NCI-H2029 (cell line): Measurements from ENCODE around the gene OR10P1.
"Not testable (repeated sequence)": the region's sequence is repeated elsewhere in the genome, so short reads cannot be mapped to it uniquely, and the experiment has no call there.

Source experiments
- DNase-seq: peaks from one replicate; lab custom pipeline; 2025; lab: John Stamatoyannopoulos, UW

Gene OR10P1, protein sequence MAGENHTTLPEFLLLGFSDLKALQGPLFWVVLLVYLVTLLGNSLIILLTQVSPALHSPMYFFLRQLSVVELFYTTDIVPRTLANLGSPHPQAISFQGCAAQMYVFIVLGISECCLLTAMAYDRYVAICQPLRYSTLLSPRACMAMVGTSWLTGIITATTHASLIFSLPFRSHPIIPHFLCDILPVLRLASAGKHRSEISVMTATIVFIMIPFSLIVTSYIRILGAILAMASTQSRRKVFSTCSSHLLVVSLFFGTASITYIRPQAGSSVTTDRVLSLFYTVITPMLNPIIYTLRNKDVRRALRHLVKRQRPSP

DNA sequence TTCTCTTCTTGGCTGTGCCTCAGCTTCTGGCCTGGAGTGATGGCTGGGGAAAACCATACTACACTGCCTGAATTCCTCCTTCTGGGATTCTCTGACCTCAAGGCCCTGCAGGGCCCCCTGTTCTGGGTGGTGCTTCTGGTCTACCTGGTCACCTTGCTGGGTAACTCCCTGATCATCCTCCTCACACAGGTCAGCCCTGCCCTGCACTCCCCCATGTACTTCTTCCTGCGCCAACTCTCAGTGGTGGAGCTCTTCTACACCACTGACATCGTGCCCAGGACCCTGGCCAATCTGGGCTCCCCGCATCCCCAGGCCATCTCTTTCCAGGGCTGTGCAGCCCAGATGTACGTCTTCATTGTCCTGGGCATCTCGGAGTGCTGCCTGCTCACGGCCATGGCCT is at the start of gene OR10P1:
Gene OR10P1, plus strand, starts transcription at position 40 of the 400 bp plus-strand sequence. Its CDS starts 0 bp downstream, at position 40.
- DNase-seq, result no peak

DNA sequence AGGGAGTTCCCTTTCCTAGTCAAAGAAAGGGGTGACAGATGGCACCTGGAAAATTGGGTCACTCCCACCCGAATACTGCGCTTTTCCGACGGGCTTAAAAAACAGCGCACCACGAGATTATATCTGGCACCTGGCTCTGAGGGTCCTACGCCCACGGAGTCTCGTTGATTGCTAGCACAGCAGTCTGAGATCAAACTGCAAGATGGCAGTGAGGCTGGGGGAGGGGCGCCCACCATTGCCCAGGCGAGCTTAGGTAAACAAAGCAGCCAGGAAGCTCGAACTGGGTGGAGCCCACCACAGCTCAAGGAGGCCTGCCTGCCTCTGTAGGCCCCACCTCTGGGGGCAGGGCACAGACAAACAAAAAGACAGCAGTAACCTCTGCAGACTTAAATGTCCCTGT is 46.5 kb upstream of the OR10P1 start:
- not testable (repeated sequence) for DNase-seq

DNA sequence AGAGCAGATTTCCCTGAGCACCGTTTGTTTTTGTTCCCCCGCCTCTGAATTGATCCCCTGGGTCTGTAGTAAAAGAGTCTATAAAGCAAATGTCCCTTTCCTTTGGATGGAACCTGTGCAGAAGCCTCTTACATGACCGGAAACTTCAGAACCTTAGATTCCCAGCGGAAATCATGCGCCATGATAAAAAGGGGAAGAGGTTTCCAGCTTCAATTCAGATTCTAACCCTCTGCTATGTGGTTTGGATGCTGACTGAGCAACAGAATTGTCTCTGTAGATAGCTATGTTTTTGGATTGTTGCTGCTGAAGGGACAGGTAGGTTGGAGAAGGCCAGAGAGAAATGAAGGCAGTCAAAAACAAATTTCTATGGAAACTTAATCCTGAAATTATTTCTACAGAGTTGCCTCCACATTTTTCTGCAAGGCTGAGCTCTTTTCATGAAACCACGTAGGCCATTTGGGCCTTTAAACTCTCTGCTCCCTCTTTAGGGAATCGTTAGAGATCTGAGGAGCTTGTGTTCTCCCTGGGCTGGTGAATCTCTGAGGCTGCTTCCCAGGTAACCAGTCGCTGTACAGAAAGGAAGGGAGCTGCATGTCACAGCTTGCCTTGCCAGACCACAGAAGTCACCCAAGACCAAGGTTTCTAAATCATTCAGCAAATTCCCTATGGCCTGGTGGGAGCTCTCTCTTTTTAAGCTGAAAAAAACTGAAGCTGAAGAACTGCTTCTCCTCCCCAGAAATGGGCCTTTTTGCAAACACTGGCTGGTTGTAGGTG is 28.7 kb upstream of the OR10P1 start:
- no peak for DNase-seq

DNA sequence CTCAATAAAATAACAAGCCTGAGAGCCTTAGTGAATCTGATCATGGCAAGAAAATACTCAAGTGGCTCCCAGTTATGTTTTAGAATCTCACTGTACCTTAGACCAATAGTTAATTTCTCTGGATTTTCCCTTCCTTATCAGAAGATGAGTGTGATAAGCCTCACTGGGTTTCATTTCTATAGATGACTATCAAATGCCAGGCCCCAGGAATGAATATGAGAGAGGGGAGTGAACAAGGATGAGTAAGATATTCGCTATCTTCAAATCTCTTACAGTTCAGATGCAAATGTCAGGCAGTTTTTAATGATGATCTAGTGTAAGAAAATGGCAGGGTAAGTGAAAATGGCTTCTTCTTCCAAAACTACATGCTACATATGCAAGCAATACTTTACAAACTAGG is 26.1 kb upstream of the OR10P1 start:
- no peak for DNase-seq

DNA sequence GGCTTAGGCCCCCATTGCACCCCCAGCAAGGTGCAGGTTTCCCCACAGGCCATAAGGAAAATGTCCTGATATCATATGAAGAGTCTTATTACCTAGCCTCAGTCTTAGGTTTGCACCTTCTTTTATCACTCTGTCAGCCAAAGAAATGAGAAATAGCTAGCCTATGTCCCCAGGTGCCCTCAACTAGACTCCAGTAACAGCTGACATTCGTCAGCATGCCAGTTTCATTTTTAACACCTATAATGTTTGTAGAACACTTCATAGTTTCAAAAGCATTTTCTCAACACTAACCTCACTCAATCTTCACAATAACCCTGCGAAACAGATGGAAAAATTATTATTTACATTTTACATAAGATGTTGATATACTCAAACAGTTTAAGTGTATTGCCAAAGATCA is 24.0 kb upstream of the OR10P1 start:
- no peak for DNase-seq

DNA sequence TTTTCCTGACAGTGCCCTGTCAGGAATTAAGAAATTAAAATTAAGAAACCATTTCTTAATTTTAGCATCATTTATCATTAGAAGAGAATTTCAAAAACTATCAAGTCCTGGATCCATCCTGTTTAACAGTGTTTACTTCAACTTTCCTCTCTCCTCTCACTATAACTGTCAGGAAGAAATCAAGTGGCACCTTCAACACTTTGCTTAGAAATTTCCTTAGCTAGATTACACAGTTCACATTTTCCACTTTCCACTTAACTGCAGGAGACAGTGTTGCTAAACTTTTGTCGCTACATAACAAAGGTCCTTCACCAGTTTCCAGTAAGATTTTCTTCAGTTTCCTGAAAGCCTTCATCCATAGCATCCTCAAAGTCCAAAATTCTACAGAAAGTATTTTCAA is 21.9 kb upstream of the OR10P1 start:
- DNase-seq, result no peak

DNA sequence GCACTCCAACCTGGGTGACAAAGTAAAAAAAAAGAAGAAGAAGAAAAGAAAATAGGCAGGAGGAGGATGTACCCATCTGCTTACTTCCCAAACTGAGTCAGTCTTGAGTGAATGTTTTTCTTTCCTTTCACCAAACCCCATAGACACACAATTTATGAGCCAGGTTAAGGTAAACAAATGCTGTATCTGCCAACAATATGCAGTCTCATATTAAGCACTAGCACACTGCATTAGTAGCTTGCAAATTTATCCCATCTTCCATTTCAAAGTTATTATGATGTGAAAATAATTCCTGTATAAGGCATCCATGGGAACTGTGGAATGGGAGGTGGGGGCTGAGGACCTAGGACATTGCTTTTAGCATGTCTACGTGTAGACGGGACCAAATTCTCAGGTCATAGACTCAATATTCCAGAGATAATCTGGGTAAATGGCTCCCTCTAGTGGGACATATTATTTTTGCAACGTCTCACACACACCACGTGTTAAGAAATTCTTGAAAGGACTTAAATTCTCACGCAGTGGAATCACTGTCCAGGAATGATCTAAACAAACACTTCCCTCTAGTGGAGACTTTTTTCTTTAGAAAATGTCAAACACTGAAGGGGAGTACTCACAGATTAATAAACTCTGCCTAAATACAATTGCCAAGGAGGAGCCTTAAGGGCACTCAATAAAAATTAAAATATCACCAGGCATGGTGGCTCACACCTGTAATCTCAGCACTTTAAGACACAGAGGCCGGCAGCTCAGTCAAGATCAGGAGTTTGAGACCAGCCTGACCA is 17.1 kb upstream of the OR10P1 start:
- peak; percentile 71 for DNase-seq

DNA sequence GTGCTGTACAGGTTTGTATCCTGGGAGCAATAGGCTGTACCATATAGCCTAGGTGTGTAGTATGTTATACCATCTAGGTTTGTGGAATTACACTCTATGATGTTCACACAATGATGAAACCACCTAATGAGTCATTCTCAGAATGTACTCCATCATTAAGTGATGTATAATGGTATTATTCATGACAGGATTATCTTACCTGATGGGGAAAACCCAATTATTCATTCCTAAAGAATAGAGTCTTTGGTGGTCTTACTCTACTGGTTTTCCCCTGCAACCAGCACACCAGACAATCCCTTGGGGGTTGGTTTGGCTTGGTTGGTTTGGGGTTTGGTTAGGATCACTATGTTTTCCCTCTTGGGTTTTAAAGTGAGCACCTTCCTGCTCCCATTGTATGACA is 12.6 kb upstream of the OR10P1 start:
- no peak for DNase-seq

DNA sequence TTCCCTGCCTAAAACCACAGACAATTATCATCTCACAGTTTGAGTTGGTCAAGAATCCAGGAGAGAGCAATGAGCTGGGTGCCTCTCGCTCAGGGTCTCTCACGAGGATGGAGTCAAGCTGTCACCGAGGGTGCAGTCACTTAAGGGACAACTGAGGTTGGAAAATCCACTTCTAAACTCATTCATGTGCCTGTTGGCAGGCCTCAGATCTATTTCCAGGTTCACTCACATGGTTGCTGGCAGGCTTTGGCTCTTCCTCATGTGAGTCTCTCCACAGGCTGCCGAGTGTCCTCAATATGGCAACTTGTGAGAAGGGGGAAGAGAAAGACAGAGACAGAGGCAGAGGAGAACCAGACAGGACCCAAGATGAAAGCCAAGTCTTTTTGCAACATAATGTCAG is 10.5 kb upstream of the OR10P1 start:
- DNase-seq, result no peak

DNA sequence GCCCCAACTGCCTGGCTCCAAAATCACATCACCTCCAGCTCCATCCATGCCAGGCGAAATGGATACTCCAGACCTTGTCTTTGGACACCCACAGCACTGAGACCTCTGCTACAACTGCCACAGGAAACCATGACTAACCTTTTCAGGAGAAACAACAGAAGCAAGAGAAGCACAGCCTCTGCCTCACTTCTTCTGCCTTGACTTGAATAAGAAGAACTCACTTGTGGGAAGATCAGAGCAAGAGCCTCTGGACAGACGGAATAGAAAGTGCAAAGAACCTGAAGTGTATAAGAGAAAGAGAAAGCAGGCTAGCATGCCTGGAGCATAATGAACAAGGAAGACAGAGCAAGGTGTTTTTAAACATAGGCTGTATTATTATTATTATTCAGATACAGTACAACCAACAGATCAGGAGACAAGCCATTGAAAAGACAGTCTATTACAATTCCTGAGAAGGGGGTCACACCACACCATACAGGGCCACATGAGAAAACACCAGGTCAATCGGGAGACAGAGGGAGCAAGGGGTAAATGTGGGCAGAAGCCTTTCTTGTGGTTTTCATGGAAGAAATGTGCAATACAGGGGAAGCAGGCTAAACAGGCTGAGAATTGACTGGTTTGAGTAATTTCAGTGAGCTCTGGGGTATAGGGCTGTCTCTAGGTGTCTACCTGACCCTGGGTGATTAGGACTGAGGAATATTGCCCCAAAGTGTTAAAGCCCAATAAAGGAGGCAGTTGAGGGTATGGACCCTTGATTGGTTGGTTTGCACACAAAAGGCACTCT is 7.4 kb upstream of the OR10P1 start:
- DNase-seq, result no peak

DNA sequence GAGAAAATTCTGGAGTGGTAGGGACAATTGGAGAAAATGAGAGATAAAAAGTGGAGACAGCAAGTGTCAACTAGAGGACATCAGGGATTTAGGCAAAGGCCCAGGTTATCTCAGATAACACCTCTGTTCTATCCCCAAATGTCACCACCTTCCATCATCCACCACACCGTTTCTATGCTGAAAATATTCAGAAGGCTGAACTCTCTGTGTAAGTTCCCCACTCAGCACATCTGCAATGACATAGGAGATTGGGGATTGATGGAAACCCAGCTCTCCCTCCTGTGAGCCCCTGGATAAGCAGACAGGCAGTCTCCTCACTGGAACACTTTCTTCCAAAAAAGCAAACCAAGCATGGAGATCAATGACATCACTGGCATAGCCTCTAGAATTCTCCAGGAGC is 5.6 kb upstream of the OR10P1 start:
- DNase-seq, result no peak

DNA sequence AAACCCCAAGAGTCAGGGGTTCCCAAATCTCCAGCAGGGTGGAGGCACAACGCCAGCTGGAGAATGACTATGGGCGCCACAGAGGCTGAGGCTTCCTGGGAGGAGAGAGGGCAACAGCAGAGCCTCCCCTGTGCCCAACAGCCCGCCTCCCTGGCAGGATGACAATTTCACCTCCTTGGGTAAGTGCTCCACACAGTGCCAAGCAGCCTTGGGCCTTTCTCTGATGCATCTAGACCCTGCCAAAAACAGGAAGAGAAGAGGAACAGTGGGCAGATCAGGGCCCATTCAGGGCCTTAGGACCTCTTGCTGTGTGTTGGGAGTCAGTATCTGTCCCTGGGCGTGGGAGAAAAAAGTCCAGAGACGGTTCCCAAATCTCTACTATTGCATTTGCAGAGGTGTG is 5.0 kb upstream of the OR10P1 start:
- no peak for DNase-seq

DNA sequence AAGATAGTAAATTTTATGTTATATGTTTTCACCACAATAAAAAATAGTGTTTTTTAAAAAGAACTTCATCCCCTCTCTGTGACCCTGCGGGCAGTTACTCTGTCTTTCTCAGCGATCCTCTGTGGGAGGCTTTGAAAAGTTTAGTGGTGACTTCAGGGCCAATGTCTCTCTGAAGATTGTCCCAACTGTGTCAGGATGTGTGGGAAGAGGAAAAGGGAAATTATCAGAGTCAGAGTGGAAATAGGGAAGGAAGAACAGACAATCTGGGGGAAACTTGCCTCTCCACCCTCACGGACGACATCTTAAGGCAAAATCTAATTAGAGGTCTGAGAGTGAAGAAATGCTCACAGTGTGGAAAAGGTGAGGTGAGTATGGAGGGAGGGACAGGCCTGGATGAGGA is 3.5 kb upstream of the OR10P1 start:
- DNase-seq, result no peak

DNA sequence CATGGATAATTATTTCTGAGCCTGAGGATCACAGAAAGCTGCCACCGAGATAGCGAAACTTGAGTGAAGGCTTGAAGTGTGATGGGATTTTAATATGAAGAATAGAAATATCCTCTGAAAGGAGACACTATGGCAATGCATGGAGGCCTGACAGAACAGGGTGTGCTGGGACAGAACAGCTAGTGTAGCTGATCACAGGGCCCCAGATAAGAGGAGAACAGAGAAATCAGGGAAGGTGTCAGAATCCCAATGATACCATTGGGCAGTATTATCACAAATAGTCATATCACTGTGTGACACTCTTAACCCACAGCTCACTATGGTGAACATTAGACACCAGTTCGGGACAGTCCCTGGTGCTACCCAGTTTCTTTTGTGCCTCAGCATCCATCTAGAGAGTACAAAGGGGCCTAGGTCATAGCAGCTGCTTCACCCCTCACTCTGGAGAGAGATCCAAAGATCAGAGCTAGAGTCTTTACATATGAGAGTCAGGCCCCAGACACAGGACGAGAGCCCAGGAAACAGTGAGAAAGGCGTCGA is 506 bp upstream of the OR10P1 start:
- no peak for DNase-seq

DNA sequence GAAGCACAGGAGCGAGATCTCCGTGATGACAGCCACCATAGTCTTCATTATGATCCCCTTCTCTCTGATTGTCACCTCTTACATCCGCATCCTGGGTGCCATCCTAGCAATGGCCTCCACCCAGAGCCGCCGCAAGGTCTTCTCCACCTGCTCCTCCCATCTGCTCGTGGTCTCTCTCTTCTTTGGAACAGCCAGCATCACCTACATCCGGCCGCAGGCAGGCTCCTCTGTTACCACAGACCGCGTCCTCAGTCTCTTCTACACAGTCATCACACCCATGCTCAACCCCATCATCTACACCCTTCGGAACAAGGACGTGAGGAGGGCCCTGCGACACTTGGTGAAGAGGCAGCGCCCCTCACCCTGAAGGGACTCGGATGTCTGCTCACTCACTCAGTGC is 775 bp downstream of the OR10P1 start:
- no peak for DNase-seq

DNA sequence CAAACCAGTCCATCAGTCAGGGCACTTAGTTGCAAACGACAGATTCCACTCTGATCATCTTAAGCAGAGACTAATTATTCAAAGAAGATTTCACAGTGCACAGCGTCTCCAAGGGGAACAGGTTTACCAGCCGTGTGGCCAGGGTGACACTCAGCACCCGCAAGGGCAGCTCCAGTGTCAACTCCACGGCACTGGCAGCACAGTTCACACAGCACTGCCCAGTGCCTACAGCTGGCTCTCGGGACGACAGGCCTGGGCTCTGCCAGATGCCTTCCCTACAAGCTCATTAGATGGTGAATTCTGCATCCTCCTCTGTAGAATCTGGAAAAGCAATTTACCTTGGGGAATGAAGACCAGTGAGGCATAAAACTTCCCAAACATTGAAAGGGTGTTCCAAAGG is 4.9 kb downstream of the OR10P1 start:
- no peak for DNase-seq

DNA sequence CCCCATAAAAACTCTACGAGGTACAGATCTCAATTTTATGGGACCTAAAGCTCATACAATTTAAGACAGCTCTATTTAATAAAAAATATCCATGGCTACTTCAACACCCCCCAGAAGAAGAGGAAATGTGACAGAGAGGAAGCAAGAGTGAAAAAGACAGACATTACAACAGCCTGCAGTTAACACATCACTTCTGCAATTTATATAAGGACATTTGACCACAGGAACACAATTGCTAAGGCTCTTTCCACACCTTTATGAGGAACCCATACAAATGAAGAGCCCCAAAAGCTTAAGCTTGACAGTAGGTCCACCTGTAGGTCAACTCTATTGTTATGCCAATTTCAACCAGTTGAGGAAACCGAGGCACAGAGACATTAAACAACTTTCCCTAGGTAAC is 5.6 kb downstream of the OR10P1 start:
- DNase-seq, result no peak

DNA sequence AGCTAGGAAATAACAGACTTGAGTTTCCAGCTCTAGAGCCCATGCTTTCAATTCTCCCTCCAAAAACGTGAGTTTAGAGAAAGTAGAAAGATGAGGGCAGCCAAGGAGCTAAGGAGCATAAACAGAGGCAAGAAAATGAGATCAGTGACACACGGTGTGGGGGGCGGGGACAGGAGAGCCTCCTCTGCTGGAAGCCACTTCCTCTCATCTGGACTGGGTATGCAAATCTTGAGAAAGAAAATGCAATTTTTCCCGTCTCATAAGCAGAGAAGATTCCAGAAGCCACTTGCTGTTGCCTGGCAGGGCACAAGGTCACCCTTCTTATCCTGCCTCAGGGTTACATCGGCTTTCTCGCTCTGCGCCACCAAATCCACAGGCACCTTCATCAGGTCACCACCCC is 6.0 kb downstream of the OR10P1 start:
- no peak for DNase-seq

DNA sequence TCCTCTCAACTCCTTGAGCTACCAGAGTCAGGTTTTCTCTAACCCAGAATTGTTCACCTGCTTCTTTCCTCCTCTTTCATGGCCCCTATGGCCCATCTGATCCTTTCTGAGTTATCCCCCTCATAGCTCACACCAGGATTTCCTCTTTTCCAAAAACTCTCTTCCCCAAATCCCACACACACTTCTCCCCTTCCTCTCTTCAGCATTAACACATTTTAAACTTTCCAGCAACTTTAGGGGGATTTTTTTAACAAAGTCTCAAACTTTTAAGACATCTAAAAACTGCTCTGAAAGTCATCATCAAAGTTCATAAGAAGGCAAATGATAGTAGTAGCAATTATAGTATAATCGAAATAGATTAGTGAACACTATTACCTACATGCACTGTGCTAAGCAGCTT is 7.9 kb downstream of the OR10P1 start:
- DNase-seq, result no peak

DNA sequence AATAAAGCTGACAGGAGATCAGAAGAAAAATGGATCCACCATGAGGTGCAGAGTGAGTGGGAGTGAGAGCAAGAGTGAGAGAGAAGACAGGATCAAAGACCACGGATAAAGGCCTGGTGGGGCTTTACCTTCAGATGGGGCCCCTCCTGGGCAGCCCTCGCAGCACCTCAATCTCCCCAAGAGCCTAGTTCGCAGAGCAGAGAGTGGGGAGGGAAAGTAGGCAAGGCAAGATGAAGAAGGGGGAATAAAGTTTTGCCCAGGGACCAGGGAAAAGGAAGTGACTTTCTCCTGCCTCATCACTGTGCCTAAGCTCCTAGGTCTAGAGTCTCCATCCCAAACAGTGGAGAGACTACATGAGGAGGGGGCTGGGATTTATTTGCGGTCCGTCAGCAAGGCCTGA is 10.3 kb downstream of the OR10P1 start:
- DNase-seq, result no peak

DNA sequence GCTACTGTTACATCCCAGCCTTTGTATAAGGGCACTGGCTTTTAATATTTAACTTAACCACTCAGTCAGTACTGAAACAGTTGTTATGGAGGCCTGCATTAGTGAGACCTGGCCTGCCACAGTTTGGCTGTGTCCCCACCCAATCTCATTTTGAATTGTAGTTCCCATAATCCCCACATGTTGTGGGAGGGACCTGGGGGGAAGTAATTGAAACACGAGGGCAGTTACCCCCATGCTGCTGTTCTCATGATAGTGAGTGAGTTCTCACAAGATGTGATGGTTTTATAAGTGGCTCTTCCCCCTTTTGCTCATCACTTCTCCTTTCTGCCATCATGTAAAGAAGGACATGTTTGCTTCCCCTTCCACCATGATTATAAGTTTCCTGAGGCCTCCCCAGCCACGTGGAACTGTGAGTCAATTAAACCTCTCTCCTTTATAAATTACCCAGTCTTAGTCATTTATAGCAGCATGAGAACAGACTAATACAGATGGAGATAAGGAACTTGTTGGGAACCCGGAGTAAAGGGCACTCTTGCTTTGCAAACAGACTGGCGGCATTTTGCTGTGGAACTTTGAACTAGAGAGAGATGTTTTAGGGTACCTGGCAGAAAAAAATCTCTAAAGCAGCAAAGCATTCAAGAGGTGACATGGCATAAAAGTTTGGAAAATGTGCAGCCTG is 14.1 kb downstream of the OR10P1 start:
- not testable (repeated sequence) for DNase-seq
